Effector CD4-positive, alpha-beta T cell (primary cell): ENCODE measurements around the gene RAP2C.

ENCODE experiments used
- DNase-seq: peaks from one replicate; pipeline ENCODE4 v3.0.0-alpha.2; 2020
- total RNA-seq: gene quantifications from one replicate; lab custom pipeline; 2026; lab: John Stamatoyannopoulos, UW

The RAP2C gene
- 68.1 reads per million, percentile 75 among the genes with 10 or more reads in this experiment for total RNA-seq

DNA sequence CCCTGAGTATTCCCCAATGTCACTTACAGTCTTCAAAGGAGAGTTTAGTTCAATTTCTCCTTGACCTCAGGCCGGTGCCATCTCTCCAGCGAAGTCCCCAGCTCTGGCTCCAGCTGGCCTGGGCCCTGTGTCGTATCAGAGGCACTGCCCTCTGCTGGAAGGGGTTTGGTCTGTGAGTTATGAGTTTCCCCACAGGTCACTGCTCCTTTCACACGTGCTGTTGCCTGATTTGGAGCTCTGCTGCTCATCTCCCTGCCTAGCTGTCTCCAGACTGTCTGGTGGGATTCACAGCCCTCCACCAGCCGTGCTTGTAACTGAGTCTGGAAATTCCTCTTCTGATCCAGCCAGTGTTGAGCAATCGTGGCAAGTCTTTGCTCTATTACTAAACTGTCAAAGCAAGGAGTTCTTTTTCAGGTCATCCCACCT lies at the start of gene RAP2C:
TSS of gene RAP2C (minus strand) at position 105 of the 426 bp plus-strand sequence. CDS start 2,179 bp downstream, outside the sequence.
- DNase-seq = peak; percentile 48

DNA sequence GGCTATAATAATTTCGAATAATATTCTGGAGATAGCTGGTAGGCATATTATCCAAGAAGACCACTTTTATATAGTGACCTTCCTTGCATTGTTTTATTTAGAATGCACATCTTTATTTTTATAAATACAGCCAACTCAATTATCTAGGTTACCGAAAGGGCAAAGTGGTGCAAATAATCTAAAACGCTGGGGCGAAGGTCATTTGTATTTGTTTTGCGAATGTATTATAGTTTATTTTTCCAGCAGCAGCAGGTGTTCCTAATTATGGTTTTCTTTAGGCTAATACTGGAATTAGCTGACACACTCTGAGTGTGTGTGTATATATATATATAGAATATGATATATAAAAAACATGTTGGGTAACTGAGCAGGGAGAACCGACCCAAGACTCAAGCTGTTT lies 48.1 kb upstream of the RAP2C start:
- no peak for DNase-seq

GRCh38 chrX:132266583-132267355 lies 47.5 kb upstream of the RAP2C start:
- DNase-seq = no peak

GRCh38 chrX:132263127-132263526 lies 43.9 kb upstream of the RAP2C start:
- no peak for DNase-seq

- DNase-seq = no peak
Observed at GRCh38 chrX:132258509-132258908, 39.3 kb upstream of the RAP2C start.

DNA sequence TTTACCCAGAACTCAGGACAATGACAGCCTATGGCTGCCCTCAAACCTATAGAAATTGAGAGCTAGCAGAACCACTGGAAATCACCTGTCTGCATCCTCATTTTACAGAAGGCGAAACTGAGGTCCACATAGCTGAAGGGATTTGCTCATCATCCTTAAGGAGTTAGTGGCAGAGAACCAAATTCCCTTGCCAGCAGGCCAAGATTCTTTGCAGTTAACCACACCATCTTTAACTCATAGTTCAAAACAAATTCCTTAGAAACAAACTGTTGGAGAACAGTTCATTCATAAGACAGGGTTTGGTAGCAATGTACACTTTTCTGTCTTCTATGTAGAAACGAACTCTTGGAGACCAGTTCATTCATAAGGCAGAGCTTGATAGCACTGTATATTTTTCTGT lies 37.9 kb upstream of the RAP2C start:
- no peak for DNase-seq

- DNase-seq = no peak
Observed at GRCh38 chrX:132236121-132236520, 16.9 kb upstream of the RAP2C start.

DNA sequence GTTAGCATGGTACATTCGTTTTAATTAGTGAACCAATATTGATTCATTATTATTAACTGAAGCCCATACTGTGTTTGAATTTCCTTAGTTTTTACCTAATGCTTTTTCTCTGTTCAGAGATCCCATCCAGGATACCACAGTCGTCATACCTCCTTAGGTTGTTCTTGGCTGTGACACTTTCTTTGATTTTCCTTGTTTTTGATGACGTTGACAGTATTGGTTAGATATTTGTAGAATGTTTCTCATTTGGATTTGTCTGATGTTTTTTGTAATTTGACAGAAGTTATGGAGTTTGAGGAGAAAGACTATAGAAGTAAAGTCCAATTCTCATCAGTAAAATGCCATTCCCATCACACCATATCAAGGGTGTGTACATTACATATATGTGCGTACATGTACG lies 16.2 kb upstream of the RAP2C start:
- DNase-seq = no peak

GRCh38 chrX:132231587-132231986 lies 12.3 kb upstream of the RAP2C start:
- no peak for DNase-seq

GRCh38 chrX:132227383-132228112 lies 8.3 kb upstream of the RAP2C start:
- DNase-seq = no peak

- DNase-seq = no peak
Observed at GRCh38 chrX:132226169-132226568, 6.9 kb upstream of the RAP2C start.

DNA sequence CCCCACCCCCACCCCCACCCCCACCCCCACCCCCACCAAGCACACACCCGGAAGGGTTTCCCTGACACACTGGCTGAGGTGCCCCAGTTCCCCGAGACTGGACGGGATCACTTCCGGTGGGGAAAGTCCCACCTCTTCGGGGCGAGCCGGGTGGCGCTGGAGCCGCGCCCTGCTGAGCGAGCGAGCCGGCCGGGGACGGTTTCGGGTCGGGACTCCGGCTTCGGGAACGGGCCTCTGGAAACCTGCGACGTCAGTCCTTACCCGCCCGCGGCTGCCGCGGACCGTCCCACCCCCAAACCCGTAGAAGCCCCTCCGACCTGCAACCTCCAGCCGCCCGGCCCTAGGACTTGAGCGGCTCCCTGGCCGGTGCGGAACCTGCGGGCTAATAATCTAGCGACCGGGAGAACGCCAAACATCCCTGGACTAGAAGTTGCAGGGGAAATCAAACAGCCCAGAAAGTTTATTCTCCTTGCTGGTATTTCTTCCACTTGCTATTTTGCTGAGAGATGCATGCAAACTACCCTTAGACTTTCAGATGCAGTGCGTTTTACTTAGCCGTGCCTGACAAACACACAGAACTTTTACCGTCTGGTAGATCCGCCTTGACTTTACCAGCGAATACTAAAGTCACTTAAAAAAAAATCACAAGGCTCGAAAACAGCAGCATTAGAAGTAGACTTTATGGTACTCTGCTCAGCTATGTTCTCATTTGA lies 991 bp downstream of the RAP2C start:
- DNase-seq = peak; percentile 74

DNA sequence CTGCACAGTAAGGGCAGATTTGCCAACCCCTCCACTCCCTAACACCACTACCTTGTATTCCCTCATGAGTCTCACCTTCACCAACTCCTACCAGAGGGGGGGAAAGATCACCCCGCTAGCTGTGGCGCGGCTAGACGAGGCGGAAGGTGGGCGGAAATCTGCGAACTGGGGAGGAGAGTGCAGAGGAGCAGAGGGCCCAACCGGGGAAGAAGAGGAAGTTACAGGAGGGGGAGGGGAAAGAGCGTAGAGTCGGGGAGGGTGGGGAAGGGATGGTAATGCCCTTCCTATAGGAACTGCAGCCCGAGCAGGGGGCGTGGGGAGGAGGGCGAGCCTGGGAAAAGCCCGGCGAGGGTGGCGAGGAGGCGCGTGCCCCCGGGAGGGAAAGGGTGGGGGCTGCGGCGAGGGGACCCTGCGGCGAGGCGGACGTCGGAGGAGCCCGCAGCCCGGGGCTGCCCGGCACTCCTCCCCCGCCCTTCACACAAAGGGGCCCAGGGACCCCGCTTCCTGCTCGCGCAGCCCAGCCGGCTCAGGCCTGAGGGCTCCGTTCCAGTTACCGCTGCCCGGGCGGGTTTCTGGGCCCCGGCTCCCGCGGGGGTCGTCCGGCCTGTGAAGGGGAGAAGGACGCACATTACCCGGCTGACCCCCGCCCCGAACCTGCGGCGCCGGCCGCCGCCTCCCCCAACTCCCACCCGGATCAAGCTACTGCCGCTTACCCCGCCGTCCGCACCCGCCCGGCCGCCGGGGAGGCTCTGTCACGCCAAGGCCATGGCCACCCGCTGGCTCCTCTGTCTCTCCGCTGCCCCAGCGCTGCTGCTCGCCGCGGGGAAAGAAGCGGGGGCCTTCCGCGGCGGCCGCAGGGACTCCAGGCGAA lies 1.8 kb downstream of the RAP2C start:
- DNase-seq = peak; percentile 66

- DNase-seq = peak; percentile 26
Observed at GRCh38 chrX:132216806-132217202, 2.4 kb downstream of the RAP2C start.

DNA sequence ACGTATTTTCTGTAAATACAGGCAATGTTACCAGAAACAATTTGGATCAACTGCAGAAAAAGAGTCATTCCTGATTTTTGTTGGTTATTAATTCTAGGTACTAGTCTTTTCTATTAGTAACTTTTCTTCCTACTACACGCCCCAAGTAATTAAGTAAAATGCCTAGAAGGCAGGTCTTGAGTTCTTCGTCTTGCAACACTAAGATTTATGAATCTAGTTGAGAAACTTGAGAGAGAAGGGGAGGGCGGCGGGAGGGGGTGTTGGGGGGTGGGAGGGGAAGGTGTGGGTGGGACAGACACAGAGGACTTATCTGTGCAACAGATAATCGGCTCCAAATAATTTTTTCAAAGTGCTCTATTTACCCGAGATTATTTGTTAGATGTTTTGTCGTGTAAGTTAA lies 3.0 kb downstream of the RAP2C start:
- DNase-seq = no peak

GRCh38 chrX:132214518-132214917 lies 4.7 kb downstream of the RAP2C start:
- DNase-seq = no peak

GRCh38 chrX:132209527-132209926 lies 9.7 kb downstream of the RAP2C start:
- DNase-seq = no peak

DNA sequence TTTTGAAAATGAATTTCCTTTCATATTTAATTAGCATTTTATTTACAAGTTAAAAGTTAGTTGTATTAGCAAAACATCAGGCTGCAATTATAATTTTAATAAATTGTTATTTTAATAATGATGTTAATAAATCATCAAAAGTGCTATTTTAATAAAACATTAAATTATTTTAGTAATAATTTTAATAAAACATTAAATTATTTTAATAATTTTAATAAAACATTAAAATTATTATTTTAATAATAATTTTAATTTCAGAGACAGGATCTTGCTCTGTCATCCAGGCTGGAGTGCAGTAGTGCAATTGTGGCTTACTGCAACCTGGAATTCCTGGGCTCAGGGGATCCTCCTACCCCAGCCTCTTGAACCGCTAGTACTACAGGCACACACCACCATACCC lies 10.8 kb downstream of the RAP2C start:
- no peak for DNase-seq

- no peak for DNase-seq
Observed at GRCh38 chrX:132207996-132208395, 11.3 kb downstream of the RAP2C start.

- DNase-seq = no peak
Observed at GRCh38 chrX:132206259-132206658, 13.0 kb downstream of the RAP2C start.

- no peak for DNase-seq
Observed at GRCh38 chrX:132204629-132205028, 14.6 kb downstream of the RAP2C start.

DNA sequence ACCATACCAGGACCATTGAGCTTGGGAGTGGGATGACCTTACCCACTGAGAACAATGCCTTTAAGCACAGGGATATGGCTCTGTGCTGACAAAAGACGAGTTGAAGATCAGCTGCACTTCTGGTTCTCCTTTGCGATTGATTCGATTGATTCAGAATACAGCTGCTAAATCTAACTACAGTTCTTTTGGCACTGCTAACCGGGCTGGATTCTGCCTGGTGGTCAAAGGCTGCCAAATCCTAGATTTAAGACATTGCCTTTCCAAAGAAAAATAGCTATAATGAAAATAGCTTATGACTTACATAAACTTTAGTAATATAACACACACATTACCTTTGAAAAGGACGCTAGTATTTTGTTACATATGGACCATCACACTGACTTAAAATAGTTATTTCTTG lies 18.3 kb downstream of the RAP2C start:
- no peak for DNase-seq
